HepG2 (cell line): ENCODE results near the gene HMGCLL1. TPM values are rescaled to one million over a fixed set of nuclear protein-coding genes. Genes with fewer than 3 reads are reported as not detected.

Experiments
- ATAC-seq: fragments of 200-7000 bp; cut with Tn5 transposase; 3 replicates; pipeline ENCODE4 v1.9.1; 2020; ENCODE audit warnings: mild to moderate bottlenecking, moderate library complexity
- BruUV-seq: library from RNA; stranded (reverse); fragments of 400-500 nt; replicated peaks from 2 replicates; lab custom pipeline; 2021; lab: Mats Ljungman, UMichigan
- CTCF ChIA-PET: fragments of 300-600 bp; formaldehyde crosslinking; extraction: SDS; loops from one replicate; lab custom pipeline; 2021; ENCODE audit warnings: low total read pairs, inconsistent platforms, low intra/inter-chr PET ratio; lab: Yijun Ruan, JAX
- POLR2A ChIA-PET: fragments of 350-600 bp; sonication (Branson Sonifier 250); formaldehyde crosslinking; loops from one replicate; lab custom pipeline; 2020; ENCODE audit warnings: antibody characterized with exemption, inconsistent platforms; lab: Yijun Ruan, JAX
- DNase-seq: peaks from one replicate; pipeline ENCODE4 v3.0.0-alpha.2; 2015; ENCODE audit warnings: low spot score
- FAIRE-seq: peaks from 3 replicates; lab custom pipeline; 2011; peaks lifted over from hg19 to GRCh38; lab: Jason Lieb, UNC
- H2AFZ ChIP-seq: one replicate; pipeline ENCODE4 v1.6.1; 2011; ENCODE audit warnings: low read length, inconsistent platforms
- H3K27ac ChIP-seq: fragments of 300-600 bp; 3 replicates; pipeline ENCODE4 v1.8.0; 2011; ENCODE audit warnings: mixed run types, mild to moderate bottlenecking, mixed read lengths, low read length, inconsistent platforms; ENCODE audit not compliant: insufficient read depth; ENCODE audit errors: extremely low read length
- H3K27me3 ChIP-seq, 2 experiments: fragments of 200-600 bp in 1 of 2; 2 replicates in 1 of 2; 3 replicates in 1 of 2; pipeline versions ENCODE4 v1.6.0 to v1.8.0; 2011; ENCODE audit warnings: low read length in 2 of 2, mild to moderate bottlenecking in 2 of 2, moderate library complexity in 2 of 2, inconsistent platforms in 1 of 2; ENCODE audit not compliant: insufficient read depth in 2 of 2, control insufficient read depth in 1 of 2
- H3K36me3 ChIP-seq, 2 experiments: fragments of 200-600 bp in 1 of 2; replicated peaks in 1 of 2; 2 replicates in 1 of 2; 3 replicates in 1 of 2; pipeline versions ENCODE4 v1.5.1 to v1.8.0; 2011; ENCODE audit warnings: low read length in 2 of 2, inconsistent platforms in 1 of 2; ENCODE audit not compliant: insufficient read depth in 2 of 2, control insufficient read depth in 1 of 2
- H3K4me1 ChIP-seq: 2 replicates; pipeline ENCODE4 v1.5.1; 2012; ENCODE audit warnings: low read length, inconsistent platforms; ENCODE audit not compliant: insufficient read depth
- H3K4me2 ChIP-seq: 2 replicates; pipeline ENCODE4 v1.6.0; 2011; ENCODE audit warnings: low read depth, low read length, inconsistent platforms
- H3K4me3 ChIP-seq, 3 experiments: fragments of 200-600 bp in 1 of 3; sonication (generic), shearing (Covaris generic) in 1 of 3; replicated peaks in 1 of 3; 2 replicates each; pipeline ENCODE4 v1.5.1; 2011 to 2016; ENCODE audit warnings: low read length in 3 of 3, inconsistent platforms in 2 of 3, low read depth in 2 of 3, mild to moderate bottlenecking in 2 of 3, control low read depth in 1 of 3, mixed read lengths in 1 of 3; ENCODE audit not compliant: insufficient read depth in 1 of 3
- H3K79me2 ChIP-seq: one replicate; pipeline ENCODE4 v1.6.1; 2011; ENCODE audit warnings: low read length, inconsistent platforms; ENCODE audit not compliant: insufficient read depth
- H3K9ac ChIP-seq: 2 replicates; pipeline ENCODE4 v1.6.0; 2011; ENCODE audit warnings: mild to moderate bottlenecking, low read depth, low read length, inconsistent platforms; ENCODE audit not compliant: insufficient read depth
- H3K9me3 ChIP-seq: 2 replicates; pipeline ENCODE4 v1.5.1; 2012; ENCODE audit warnings: mild to moderate bottlenecking, low read length
- H4K20me1 ChIP-seq: 2 replicates; pipeline ENCODE4 v1.6.0; 2011; ENCODE audit warnings: inconsistent platforms, mild to moderate bottlenecking, low read length, moderate library complexity; ENCODE audit not compliant: insufficient read depth
- GLI4 ChIP-seq: sonication (generic); formaldehyde crosslinking; IDR thresholded peaks from 2 replicates; pipeline ENCODE4 v1.5.1; 2020; ENCODE audit warnings: missing genetic modification reagents, mild to moderate bottlenecking, moderate library complexity, borderline replicate concordance
- HOXA5 ChIP-seq: sonication (generic); formaldehyde crosslinking; IDR thresholded peaks from 2 replicates; pipeline ENCODE4 v1.4.0; 2020; ENCODE audit warnings: missing genetic modification reagents
- MTF1 ChIP-seq: sonication (generic); formaldehyde crosslinking; IDR thresholded peaks from 2 replicates; pipeline ENCODE4 v1.5.0; 2020; ENCODE audit warnings: missing genetic modification reagents
- NFKB2 ChIP-seq: sonication (generic); formaldehyde crosslinking; IDR thresholded peaks from 2 replicates; pipeline ENCODE4 v1.4.0; 2020; ENCODE audit warnings: missing genetic modification reagents, borderline replicate concordance
- ZBTB7B ChIP-seq: sonication (generic); formaldehyde crosslinking; IDR thresholded peaks from 2 replicates; pipeline ENCODE4 v1.4.0; 2020; ENCODE audit warnings: missing genetic modification reagents
- ZIK1 ChIP-seq: sonication (generic); formaldehyde crosslinking; IDR thresholded peaks from 2 replicates; pipeline ENCODE4 v1.5.0; 2020; ENCODE audit warnings: mild to moderate bottlenecking, low read depth, missing genetic modification reagents, borderline replicate concordance
- ZNF232 ChIP-seq: sonication (generic); formaldehyde crosslinking; IDR thresholded peaks from 2 replicates; pipeline ENCODE4 v1.4.0; 2020; ENCODE audit warnings: missing genetic modification reagents, borderline replicate concordance
- ZNF879 ChIP-seq: sonication (generic); formaldehyde crosslinking; IDR thresholded peaks from 2 replicates; pipeline ENCODE4 v1.8.1; 2023; ENCODE audit warnings: missing genetic modification reagents
- in situ Hi-C: cut with HindIII; loops from 2 replicates; pipeline ENCODE4 v1.10.0; 2017; ENCODE audit warnings: low pct_unique_long_range_greater_than_20kb; ENCODE audit not compliant: extremely low pct_ligation_motif_present
- intact Hi-C: fragments of 100-400 bp; cut with micrococcal nuclease; formaldehyde crosslinking; loops from one replicate; pipeline ENCODE4 v1.10.0; 2022; ENCODE audit not compliant: unreplicated experiment
- polyA plus RNA-seq, 8 experiments: library from polyadenylated mRNA; depleted of rRNA in 3 of 8; stranded (reverse) in 7 of 8; unstranded in 1 of 8; fragments of >200 nt; fragmentation: Illumina TruSeq in 4 of 8; extraction: Trizol in 4 of 8; gene quantifications; 2 replicates each; pipeline versions ENCODE4 v1.2.1 to v1.2.3, GENCODE V29; 2011 to 2016; ENCODE audit warnings: low read depth in 4 of 8, missing spikeins in 1 of 8, mixed read lengths in 1 of 8; ENCODE audit not compliant: insufficient read depth in 1 of 8
- total RNA-seq, 5 experiments: library from RNA; depleted of rRNA; stranded (reverse); fragments of >200 nt; fragmentation: Illumina TruSeq; extraction: Trizol; gene quantifications; 2 replicates each; pipeline ENCODE4 v1.2.3, GENCODE V29; 2016; ENCODE audit warnings: low read depth in 1 of 5
- TF ChIP-seq, protein P1 (sequence below): sonication (generic); formaldehyde crosslinking; IDR thresholded peaks from 2 replicates; pipeline ENCODE4 v1.5.1; 2020; ENCODE audit warnings: mild to moderate bottlenecking, missing genetic modification reagents
- TF ChIP-seq, protein P2 (sequence below): IDR thresholded peaks from 2 replicates; pipeline ENCODE4 v1.6.1; 2016; ENCODE audit warnings: mild to moderate bottlenecking, missing biosample characterization, missing genetic modification reagents
- TF ChIP-seq, protein P3 (sequence below): sonication (generic); formaldehyde crosslinking; IDR thresholded peaks from 2 replicates; pipeline ENCODE4 v1.5.0; 2020; ENCODE audit warnings: missing genetic modification reagents

Gene HMGCLL1
- total and polyA plus RNA-seq, 2 of the 13 experiments (the other 11 are each of a cell fraction or from before 2014, with no cell fraction given), result not detected

DNA sequence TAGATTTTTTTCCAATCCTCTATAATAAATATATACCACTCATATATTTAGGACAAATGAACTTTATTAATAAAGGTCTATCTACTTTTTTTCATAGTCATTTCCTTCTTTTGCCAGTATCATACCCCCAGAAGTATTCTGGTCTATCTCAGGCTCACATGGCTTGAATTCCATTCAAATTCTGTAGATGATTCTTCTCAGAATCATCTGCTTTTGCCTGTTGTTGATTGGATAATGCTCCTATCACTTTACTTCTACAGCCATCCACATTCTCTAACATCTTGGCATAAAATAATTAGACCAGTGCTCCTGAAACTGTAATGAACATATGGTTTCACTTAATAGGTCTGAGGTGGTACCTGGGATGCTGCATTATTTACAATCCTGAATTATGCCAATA lies 130.5 kb downstream of the HMGCLL1 start:
- intact Hi-C loops, result loop anchor here (10.0 kb wide), 1 partner anchor 1146 kb away; no protein-coding TSS in a partner anchor
- no peaks in the 10 kb centered on the region for H3K79me2 ChIP-seq
- BruUV-seq, result no TSS peak
- TF ChIP-seq ZBTB7B (CRISPR knock-in tag) (no peak), NFKB2 (no peak), ZIK1 (CRISPR knock-in tag) (no peak), MTF1 (CRISPR knock-in tag) (no peak), ZNF879 (CRISPR knock-in tag) (no peak), GLI4 (no peak), ZNF232 (CRISPR knock-in tag) (no peak), HOXA5 (CRISPR knock-in tag) (no peak)
- TF ChIP-seq, protein P1, sequence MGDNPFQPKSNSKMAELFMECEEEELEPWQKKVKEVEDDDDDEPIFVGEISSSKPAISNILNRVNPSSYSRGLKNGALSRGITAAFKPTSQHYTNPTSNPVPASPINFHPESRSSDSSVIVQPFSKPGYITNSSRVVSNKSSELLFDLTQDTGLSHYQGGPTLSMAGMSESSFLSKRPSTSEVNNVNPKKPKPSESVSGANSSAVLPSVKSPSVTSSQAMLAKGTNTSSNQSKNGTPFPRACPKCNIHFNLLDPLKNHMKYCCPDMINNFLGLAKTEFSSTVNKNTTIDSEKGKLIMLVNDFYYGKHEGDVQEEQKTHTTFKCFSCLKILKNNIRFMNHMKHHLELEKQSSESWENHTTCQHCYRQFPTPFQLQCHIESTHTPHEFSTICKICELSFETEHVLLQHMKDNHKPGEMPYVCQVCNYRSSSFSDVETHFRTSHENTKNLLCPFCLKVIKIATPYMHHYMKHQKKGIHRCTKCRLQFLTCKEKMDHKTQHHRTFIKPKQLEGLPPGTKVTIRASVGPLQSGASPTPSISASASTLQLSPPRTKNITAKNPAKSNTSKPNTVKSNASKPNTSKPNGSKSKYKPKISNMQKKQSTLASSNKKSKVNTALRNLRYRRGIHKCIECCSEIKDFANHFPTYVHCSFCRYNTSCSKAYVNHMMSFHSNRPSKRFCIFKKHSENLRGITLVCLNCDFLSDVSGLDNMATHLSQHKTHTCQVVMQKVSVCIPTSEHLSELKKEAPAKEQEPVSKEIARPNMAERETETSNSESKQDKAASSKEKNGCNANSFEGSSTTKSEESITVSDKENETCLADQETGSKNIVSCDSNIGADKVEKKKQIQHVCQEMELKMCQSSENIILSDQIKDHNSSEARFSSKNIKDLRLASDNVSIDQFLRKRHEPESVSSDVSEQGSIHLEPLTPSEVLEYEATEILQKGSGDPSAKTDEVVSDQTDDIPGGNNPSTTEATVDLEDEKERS (CRISPR knock-in tag), result no peak
- TF ChIP-seq, protein P2, sequence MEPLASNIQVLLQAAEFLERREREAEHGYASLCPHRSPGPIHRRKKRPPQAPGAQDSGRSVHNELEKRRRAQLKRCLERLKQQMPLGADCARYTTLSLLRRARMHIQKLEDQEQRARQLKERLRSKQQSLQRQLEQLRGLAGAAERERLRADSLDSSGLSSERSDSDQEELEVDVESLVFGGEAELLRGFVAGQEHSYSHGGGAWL (CRISPR knock-in tag), result no peak
- TF ChIP-seq, protein P3, sequence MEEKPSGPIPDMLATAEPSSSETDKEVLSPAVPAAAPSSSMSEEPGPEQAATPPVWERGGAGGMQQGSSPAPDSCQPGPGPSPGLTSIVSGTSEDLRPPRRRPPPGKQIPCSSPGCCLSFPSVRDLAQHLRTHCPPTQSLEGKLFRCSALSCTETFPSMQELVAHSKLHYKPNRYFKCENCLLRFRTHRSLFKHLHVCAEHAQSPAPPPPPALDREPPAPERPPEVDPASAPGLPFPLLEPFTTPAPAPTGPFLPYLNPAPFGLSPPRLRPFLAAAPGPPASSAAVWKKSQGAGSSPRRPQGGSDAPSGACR (CRISPR knock-in tag), result no peak
- TF ChIP-seq, all 625 proteins: peak for 0
- H3K4me2 ChIP-seq, result no peak overlapping the region
- no peaks in the 10 kb centered on the region for H3K36me3 ChIP-seq
- H3K27me3 ChIP-seq, result no peaks in the 10 kb centered on the region
- H3K9me3 ChIP-seq, result no peaks in the 10 kb centered on the region
- ATAC-seq, result no peak
- CTCF ChIA-PET, result no interaction called here
- no peaks in the 10 kb centered on the region for H3K4me1 ChIP-seq
- no peaks in the 10 kb centered on the region for H4K20me1 ChIP-seq
- H3K27ac ChIP-seq, result no peak overlapping the region
- POLR2A ChIA-PET, result no interaction called here
- in situ Hi-C loops, result loop anchor here (10.0 to 25.0 kb wide), 2 partner anchors 514 to 846 kb away; no protein-coding TSS in a partner anchor
- H3K9ac ChIP-seq, result no peak overlapping the region
- no peak for FAIRE-seq
- DNase-seq, result no peak
- no peak overlapping the region for H3K4me3 ChIP-seq
- H2AFZ ChIP-seq, result no peak overlapping the region
